ENCODE measurements around the gene HEXIM1. TPM values are rescaled to one million over a fixed set of nuclear protein-coding genes. Genes with fewer than 3 reads are reported as not detected.

The HEXIM1 gene
- total RNA-seq, 4 donors from 2014 or later = 48.3 to 56.3 (median 53.8) TPM

Small RNA genes lying within 50 kb of the gene (small RNA-seq; reads per million reads assigned to genes)
- gene MIR6784 = 0 to 0.64 (median 0.27) reads per million in 4 donors

Other genes starting within 250 kb of the HEXIM1 start
- gene EFTUD2, start 249.0 kb upstream of the HEXIM1 start, total RNA-seq = 10 to 100 TPM; 45.1 to 71.2 (median 57.8) TPM
- gene GFAP, start 233.0 kb upstream of the HEXIM1 start, total RNA-seq = 1 to 10 TPM in 2 of 4 donors, under 1 TPM in 1, not detected in 1; 0.77 to 3.8 (median 1.1) TPM
- gene KIF18B, start 200.7 kb upstream of the HEXIM1 start, total RNA-seq = under 1 TPM in 3 of 4 donors, not detected in 1; 0.08 to 0.35 (median 0.27) TPM
- 1 to 10 TPM; 4.1 to 7.1 (median 5.0) TPM for gene C1QL1, start 180.2 kb upstream of the HEXIM1 start, total RNA-seq
- 10 to 100 TPM; 50.3 to 68.2 (median 58.0) TPM for gene DCAKD, start 96.8 kb upstream of the HEXIM1 start, total RNA-seq
- gene NMT1, start 87.2 kb upstream of the HEXIM1 start, total RNA-seq = 100 to 1,000 TPM in 1 of 4 donors, 10 to 100 TPM in 3; 63.5 to 129 (median 69.1) TPM
- gene PLCD3, start 16.0 kb upstream of the HEXIM1 start, total RNA-seq = 100 to 1,000 TPM in 2 of 4 donors, 10 to 100 TPM in 2; 50.4 to 147 (median 81.8) TPM
- 10 to 100 TPM; 15.0 to 28.8 (median 23.5) TPM for gene ACBD4, start 12.8 kb upstream of the HEXIM1 start, total RNA-seq
- gene HEXIM2, start 13.4 kb downstream of the HEXIM1 start, total RNA-seq = 10 to 100 TPM in 1 of 4 donors, 1 to 10 TPM in 3; 3.8 to 11.1 (median 8.6) TPM
- gene FMNL1, start 73.4 kb downstream of the HEXIM1 start, total RNA-seq = 10 to 100 TPM; 12.0 to 21.9 (median 14.9) TPM
- not detected for gene SPATA32, start 113.6 kb downstream of the HEXIM1 start, total RNA-seq
- 10 to 100 TPM in 3 of 4 donors, 1 to 10 TPM in 1; 8.5 to 17.5 (median 13.5) TPM for gene MAP3K14, start 168.5 kb downstream of the HEXIM1 start, total RNA-seq

Measured in gastroesophageal sphincter (tissue), 4 donors.